Loucy (cell line): ENCODE results near the gene BANF2.

Experiments
- EZH2phosphoT487 ChIP-seq: fragments of 200-600 bp; IDR thresholded peaks from 2 replicates; pipeline ENCODE4 v1.6.1; 2018; ENCODE audit warnings: antibody characterized with exemption, mild to moderate bottlenecking, moderate library complexity, borderline replicate concordance
- TF ChIP-seq, protein P1 (sequence below): fragments of 200-600 bp; sonication (generic); conservative IDR thresholded peaks from 2 replicates; pipeline ENCODE4 v1.5.1; 2014; ENCODE audit warnings: mild to moderate bottlenecking, antibody characterized with exemption, low read length

DNA sequence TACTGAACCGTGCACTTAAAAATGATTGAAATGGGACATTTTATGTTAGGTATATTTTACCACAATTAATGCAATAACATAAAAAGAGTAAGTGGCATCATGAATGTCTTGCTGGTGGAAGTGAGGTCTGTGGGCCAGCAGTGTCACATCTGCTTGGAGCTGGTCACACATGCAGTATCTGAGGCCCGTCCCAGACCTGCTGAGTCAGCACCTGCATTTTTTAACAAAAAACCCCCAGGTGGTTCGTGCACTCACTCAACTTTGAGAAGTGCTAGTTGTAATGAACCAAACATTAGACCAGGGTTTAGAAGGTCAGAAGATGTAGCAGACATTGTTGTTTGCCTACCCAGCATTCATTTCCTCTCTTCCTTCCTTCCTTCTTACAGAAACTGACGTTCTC lies 21.0 kb downstream of the BANF2 start:
- TF ChIP-seq, protein P1, sequence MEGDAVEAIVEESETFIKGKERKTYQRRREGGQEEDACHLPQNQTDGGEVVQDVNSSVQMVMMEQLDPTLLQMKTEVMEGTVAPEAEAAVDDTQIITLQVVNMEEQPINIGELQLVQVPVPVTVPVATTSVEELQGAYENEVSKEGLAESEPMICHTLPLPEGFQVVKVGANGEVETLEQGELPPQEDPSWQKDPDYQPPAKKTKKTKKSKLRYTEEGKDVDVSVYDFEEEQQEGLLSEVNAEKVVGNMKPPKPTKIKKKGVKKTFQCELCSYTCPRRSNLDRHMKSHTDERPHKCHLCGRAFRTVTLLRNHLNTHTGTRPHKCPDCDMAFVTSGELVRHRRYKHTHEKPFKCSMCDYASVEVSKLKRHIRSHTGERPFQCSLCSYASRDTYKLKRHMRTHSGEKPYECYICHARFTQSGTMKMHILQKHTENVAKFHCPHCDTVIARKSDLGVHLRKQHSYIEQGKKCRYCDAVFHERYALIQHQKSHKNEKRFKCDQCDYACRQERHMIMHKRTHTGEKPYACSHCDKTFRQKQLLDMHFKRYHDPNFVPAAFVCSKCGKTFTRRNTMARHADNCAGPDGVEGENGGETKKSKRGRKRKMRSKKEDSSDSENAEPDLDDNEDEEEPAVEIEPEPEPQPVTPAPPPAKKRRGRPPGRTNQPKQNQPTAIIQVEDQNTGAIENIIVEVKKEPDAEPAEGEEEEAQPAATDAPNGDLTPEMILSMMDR: no peak
- TF ChIP-seq EZH2phosphoT487: no peak
